Hematopoietic multipotent progenitor cell treated with erythropoietin and hydrocortisone succinate and interleukin-3 and kit ligand, for 17 days (in vitro differentiated cells): Measurements from ENCODE around the gene ABHD6.
A peak's percentile ranks its signal among the peaks of the same experiment; 100 is the strongest.
"Not testable (repeated sequence)": the region's sequence is repeated elsewhere in the genome, so short reads cannot be mapped to it uniquely, and the experiment has no call there.

Experiments used
- DNase-seq: peaks from one replicate; pipeline ENCODE4 v3.0.0-alpha.2; 2015; ENCODE audit warnings: low spot score

Gene ABHD6

GRCh38 chr3:58237238-58237940 is at the start of gene ABHD6:
ABHD6 (plus strand) TSS chr3:58237792; CDS start chr3:58256587, 18,795 bp downstream.
- peak; percentile 69 for DNase-seq

- no peak for DNase-seq
Observed at GRCh38 chr3:58188173-58188564, 49.4 kb upstream of the ABHD6 start.

- DNase-seq, result no peak
Observed at GRCh38 chr3:58188921-58189451, 48.6 kb upstream of the ABHD6 start.

GRCh38 chr3:58189691-58190090 is 47.9 kb upstream of the ABHD6 start:
- DNase-seq, result no peak

GRCh38 chr3:58190291-58190690 is 47.3 kb upstream of the ABHD6 start:
- no peak for DNase-seq

- DNase-seq, result no peak
Observed at GRCh38 chr3:58190882-58191281, 46.7 kb upstream of the ABHD6 start.

GRCh38 chr3:58191361-58191991 is 46.1 kb upstream of the ABHD6 start:
- DNase-seq, result no peak

- no peak for DNase-seq
Observed at GRCh38 chr3:58192069-58192468, 45.5 kb upstream of the ABHD6 start.

- no peak for DNase-seq
Observed at GRCh38 chr3:58193682-58194407, 43.7 kb upstream of the ABHD6 start.

GRCh38 chr3:58197588-58197987 is 40.0 kb upstream of the ABHD6 start:
- no peak for DNase-seq

GRCh38 chr3:58198362-58198761 is 39.2 kb upstream of the ABHD6 start:
- DNase-seq, result no peak

- no peak for DNase-seq
Observed at GRCh38 chr3:58198804-58199203, 38.8 kb upstream of the ABHD6 start.

- no peak for DNase-seq
Observed at GRCh38 chr3:58200121-58200709, 37.4 kb upstream of the ABHD6 start.

GRCh38 chr3:58200846-58201355 is 36.7 kb upstream of the ABHD6 start:
- no peak for DNase-seq

- not testable (repeated sequence) for DNase-seq
Observed at GRCh38 chr3:58201451-58201850, 36.1 kb upstream of the ABHD6 start.

- DNase-seq, result no peak
Observed at GRCh38 chr3:58202917-58203360, 34.7 kb upstream of the ABHD6 start.

- no peak for DNase-seq
Observed at GRCh38 chr3:58203541-58203940, 34.1 kb upstream of the ABHD6 start.

- no peak for DNase-seq
Observed at GRCh38 chr3:58204720-58205119, 32.9 kb upstream of the ABHD6 start.

GRCh38 chr3:58205981-58206380 is 31.6 kb upstream of the ABHD6 start:
- DNase-seq, result no peak

- no peak for DNase-seq
Observed at GRCh38 chr3:58206406-58207011, 31.1 kb upstream of the ABHD6 start.

- DNase-seq, result no peak
Observed at GRCh38 chr3:58207954-58208353, 29.6 kb upstream of the ABHD6 start.

- DNase-seq, result no peak
Observed at GRCh38 chr3:58209933-58210332, 27.7 kb upstream of the ABHD6 start.
